HG03064 (cell line): Measurements from ENCODE around the gene LTO1.

ENCODE experiments used
- ATAC-seq: cut with Tn5 transposase; IDR thresholded peaks from one replicate; pipeline ENCODE4 v1.9.1; 2021; ENCODE audit warnings: low read depth; ENCODE audit not compliant: unreplicated experiment

LTO1 gene

DNA sequence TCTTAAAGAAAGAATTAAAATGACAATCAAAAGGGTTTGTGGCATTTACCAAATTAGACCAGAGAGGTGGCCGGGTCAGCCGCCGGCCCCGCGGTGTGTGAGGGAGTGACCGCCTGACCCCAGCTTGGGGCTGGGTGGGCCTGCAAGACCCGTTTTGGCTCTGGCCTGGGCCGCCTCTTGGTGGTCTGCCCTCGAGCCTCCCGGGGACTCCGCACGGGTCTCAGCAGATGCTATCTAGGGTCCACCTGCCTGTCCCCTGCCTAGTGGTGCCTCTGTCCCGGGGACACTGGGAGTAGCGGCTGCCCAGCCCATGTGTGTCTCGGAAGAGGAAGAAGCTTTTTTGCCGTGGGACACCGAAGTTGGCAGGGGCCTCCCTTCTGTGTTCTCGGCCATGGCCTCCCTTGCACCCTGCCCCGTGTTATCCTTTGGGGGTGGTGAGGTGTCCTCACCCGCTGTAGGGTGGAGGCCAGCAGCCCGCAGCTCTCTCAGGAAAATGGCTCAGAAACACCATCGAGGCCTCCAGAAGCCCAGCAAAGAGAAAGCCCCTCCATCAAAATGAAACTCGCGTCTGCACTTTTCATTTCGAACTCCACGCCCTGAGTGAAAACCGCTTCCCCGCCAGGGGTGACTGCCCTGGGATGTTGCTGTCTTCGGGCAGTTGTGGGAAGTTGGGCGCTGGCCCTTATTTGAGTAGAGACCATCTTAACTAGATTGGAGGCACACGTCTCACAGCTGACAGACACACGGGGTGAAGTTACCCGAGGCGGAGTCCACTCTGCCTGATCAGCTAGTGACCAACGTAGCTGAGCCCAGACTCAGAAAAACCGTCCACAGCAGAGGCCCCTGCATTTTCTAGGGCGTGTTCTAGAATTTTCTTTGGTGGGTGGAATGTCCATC is 26.2 kb downstream of the LTO1 start:
- no peak for ATAC-seq

GRCh38 chr11:69647761-69648497 is 27.2 kb downstream of the LTO1 start:
- ATAC-seq: no peak

DNA sequence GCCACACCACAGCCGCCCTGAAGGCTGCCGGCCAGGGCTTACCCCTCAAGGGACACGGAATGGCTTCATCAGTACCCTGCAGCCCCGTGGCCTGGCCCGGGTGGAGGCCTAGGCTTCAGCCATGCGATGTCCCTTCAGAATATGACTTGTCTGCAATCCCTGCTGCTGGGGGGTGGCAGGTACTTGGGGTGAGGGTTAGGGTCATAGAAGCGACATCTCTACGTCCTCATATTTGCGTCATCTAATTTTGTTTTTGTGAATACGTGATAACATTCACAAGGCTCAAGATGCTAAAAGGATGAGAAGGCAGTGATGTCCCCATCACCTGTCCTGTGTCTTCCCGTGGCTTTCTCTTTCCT is 27.8 kb downstream of the LTO1 start:
- ATAC-seq: no peak

GRCh38 chr11:69646493-69647389 is 28.4 kb downstream of the LTO1 start:
- ATAC-seq: no peak

- no peak for ATAC-seq
Measured at GRCh38 chr11:69645801-69646492, 29.2 kb downstream of the LTO1 start.

- ATAC-seq: no peak
Measured at GRCh38 chr11:69644962-69645675, 30.0 kb downstream of the LTO1 start.

DNA sequence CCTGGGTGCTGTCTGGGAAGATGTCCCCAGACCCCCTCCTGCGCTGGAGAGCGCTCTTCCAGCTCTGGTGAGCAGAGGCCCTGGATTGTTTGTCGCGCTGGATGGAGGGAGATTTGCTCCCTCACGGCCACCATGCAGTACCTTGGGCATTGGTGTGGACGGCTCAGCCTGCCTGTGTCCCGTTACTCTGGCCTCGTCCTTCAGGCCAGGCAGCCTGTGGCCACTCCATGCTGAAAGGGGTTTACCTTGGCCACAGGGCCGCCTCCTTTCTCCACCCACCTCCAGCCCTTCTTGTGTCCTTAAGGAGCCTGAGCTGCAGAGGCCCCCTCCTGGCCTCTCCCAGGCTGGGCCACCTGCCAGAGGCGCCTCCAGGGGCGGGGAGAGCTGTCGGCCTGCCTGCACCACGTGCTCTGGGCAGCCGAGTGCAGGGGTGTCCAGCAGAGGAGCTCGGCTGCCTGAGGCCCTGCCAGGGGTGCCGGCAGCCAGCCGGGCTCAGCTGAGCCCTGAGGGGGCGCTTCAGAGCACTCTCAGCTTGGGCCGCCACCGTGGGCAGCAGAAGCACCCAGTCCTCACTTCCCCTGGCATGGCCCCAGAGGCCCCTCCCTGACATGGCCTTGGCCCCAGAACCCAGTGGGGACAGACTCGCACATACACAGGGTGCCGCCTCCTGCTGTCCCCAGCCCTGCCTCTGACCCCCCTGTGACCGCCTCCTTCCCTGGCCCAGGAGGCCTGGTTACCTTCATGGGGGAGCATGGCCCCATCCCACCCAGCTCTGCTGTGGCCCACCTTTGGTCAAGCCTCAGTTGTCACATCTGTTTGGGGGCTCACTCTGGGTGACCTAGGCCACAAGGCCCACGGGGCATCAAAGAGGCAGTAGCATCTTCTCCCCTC is 30.8 kb downstream of the LTO1 start:
- ATAC-seq: no peak

DNA sequence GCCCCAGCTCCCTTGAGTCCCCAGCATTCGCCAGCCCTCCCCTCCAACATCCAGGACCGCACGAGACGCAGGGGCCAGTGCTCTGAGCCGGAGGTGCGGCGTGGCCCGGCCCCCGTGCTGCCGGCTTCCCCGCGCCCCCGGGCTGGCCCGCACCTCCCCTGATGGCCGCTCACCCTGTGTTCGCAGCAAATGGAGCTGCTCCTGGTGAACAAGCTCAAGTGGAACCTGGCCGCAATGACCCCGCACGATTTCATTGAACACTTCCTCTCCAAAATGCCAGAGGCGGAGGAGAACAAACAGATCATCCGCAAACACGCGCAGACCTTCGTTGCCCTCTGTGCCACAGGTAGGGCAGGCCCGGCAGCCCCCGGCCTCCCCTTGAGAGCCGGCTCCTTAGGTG is 31.5 kb downstream of the LTO1 start:
- no peak for ATAC-seq

DNA sequence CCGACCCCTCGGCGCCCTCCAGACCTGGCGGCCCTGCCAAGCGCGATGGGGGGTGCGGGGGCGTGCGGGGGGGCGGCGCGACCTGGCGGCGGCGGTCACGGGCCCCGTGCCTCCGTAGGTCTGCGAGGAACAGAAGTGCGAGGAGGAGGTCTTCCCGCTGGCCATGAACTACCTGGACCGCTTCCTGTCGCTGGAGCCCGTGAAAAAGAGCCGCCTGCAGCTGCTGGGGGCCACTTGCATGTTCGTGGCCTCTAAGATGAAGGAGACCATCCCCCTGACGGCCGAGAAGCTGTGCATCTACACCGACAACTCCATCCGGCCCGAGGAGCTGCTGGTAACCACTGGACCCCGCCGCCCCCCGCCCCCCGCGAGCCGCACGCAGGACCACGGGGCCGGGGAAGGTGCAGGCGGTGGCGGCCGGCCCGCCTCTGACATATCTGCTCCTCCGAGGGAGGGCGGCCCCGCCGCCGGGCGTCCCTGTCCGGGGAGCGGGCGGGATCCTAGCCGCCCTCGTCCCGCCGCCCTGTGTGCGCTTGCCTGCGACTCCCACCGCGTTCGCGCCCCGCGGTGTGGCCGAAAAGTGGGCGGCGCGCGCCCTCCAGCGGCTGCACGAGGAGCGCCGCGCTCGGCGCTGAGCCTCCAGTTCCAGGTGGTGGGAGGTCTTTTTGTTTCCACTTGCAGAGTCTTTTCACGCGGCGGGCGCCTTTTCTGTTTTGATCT is 32.1 kb downstream of the LTO1 start:
- ATAC-seq: no peak

DNA sequence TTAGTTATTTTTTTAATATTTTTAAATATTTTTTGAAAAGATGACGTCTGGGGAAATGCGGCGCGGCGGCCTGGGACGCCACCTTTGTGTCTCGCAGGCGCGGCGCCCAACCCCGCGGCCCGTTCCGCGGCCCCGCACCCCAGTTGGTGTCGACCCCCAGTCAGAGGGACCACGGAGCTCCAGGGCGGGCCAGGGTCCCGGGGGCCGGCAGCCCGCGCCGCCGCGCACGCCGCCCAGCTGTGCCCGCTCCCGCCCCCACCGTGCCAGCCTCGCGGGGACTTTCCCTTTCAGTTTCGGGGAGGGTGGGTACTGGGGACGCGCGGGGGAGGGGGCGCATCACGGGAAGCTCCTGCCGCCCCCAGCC is 32.6 kb downstream of the LTO1 start:
- ATAC-seq: no peak

GRCh38 chr11:69641681-69642548 is 33.2 kb downstream of the LTO1 start:
- ATAC-seq: no peak

- ATAC-seq: no peak
Measured at GRCh38 chr11:69640995-69641581, 34.1 kb downstream of the LTO1 start, which contains the start of gene CCND1. Gene CCND1, plus strand, starts transcription at chr11:69641156. Its CDS starts 158 bp downstream, at chr11:69641314.

GRCh38 chr11:69640260-69640994 is 34.7 kb downstream of the LTO1 start:
- no peak for ATAC-seq

- no peak for ATAC-seq
Measured at GRCh38 chr11:69639831-69640230, 35.3 kb downstream of the LTO1 start.

- ATAC-seq: no peak
Measured at GRCh38 chr11:69638941-69639681, 36.0 kb downstream of the LTO1 start.
